Measurements from ENCODE around the gene DISP3.
"Not testable (repeated sequence)": the region's sequence is repeated elsewhere in the genome, so short reads cannot be mapped to it uniquely, and the experiment has no call there.

Gene DISP3

DNA sequence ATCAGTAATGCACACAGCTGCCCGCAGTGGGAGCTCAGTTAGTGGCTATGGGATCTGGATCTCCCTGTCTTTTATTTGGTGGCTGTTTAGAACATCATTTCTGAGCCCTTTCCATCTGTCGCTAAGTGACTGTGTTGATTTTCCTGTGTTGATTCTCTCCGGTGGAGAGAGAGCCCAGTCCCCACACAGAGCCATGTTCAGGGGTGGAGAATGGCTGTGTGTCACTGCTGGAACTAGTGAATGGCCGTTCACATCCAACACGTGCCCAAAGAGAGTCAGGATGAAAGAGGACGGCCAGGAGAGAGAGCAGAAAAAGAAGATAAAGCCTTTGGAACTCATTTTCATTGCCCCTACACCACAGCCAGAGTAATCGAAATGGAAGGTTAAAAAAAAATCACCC is 99.0 kb downstream of the DISP3 start:
- DNase-seq (ENCODE audit: low read depth): no peak

DNA sequence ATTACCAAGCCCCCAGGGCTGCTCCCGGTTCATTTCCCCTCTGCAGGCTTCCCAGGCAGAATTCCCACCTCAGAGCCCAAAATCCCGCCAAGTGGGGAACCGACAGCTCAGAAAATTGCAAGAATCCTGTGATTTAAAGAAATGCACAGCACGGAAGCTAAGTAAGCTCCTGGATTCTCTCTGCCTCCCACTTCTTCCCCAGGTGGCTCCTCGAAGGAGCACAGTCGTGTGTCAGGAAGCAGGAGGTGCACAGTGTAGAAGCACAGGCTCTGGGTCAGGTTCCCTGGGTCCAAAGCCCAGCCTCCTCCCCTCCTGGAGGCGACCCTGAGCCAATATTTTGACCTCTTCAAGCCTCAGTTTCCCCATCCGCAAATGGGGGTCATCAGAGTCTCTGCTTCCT is 100.6 kb downstream of the DISP3 start:
- DNase-seq (ENCODE audit: low read depth): no peak

DNA sequence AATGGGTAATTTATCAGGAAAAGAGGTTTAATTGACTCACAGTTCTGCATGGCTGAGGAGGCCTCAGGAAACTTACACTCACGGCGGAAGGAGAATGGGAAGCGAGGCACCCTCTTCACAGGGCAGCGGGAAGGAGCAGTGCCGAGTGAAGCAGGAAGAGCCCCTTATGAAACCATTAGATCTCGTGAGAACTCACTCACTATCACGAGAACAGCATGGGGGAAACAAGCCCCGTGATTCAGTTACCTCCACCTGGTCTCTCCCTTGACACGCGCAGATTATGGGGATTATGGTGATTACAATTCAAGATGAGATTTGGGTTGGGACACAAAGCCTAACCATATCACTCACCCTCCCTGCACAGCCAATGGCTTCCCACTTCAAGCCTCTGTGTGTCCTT is 101.1 kb downstream of the DISP3 start:
- DNase-seq (ENCODE audit: low read depth): not testable (repeated sequence)

DNA sequence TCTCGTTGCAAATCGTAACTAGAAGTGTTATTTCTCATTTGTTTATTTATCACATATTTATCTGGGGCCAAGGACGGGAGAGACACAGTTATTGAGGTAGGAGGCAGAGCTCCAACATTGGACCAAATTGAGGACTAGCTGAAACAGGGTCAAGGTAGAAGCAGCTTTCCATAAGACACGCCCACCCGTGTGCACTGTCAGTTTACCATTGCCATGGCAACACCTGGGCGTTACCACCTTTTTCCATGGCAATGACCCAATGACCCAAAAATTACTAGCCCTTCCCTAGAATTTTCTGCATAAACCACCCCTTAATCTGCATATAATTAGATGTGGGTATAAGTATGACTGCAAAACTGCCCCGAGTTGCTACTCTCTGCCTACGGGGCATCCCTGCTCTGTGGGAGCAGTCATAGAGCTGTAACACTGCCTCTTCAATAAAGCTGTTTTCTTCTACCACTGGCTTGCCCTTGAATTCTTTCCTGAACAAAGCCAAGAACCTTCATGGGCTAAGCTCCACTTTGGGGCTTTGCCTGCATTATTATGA is 102.6 kb downstream of the DISP3 start:
- DNase-seq (ENCODE audit: low read depth): no peak

DNA sequence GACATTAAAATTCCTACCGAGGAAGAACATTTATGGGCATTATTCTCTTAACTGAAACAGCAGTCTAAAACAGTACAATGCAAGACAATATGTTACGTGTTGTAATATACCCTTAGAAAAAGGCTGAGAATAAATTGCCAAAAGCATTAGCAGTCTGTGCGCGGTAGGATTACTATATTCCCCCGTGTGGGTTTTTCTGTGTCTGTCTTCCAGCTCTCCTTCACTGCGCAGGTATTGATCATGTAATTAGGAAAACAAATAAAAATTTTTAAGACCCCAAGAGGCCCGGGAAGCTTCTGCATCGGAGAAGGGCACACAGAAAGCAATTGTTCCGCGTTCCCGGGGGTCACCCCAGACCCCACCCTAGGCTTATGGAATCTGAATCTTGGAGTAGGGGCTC is 106.4 kb downstream of the DISP3 start:
- DNase-seq (ENCODE audit: low read depth): no peak

Measured in stimulated activated CD8-positive, alpha-beta memory T cell treated with anti-CD3 and anti-CD28 coated beads, Interleukin-15, amount 100 ng/mL, for 1 hour (primary cell).